Uterus (tissue), 4 donors: Measurements from ENCODE around the gene NTF3. TPM values are rescaled to one million over a fixed set of nuclear protein-coding genes. Genes with fewer than 3 reads are reported as not detected.

Experiments
- DNase-seq, 2 donors: peaks; one replicate each; pipeline ENCODE4 v3.0.0-alpha.2; 2019 to 2020
- H3K27ac ChIP-seq, 2 donors: fragments of 200-600 bp; sonication (generic); 1 replicate in 1 of 2; 2 replicates in 1 of 2; pipeline ENCODE4 v1.5.1; 2016 to 2018
- H3K27me3 ChIP-seq, 2 donors: fragments of 200-600 bp; sonication (generic); one replicate each; pipeline ENCODE4 v1.5.1; 2018 to 2019; ENCODE audit warnings: control low read depth in 1 of 2
- H3K36me3 ChIP-seq, 2 donors: fragments of 200-600 bp; sonication (generic); one replicate each; pipeline ENCODE4 v1.5.1; 2019; ENCODE audit warnings: control low read depth in 1 of 2
- H3K4me1 ChIP-seq, 2 donors: fragments of 200-600 bp; sonication (generic); one replicate each; pipeline ENCODE4 v1.5.1; 2018 to 2019; ENCODE audit warnings: control low read depth in 1 of 2
- H3K4me3 ChIP-seq, 2 donors: fragments of 200-600 bp; sonication (generic); 1 replicate in 1 of 2; 2 replicates in 1 of 2; pipeline ENCODE4 v1.5.1; 2018 to 2019; ENCODE audit warnings: mild to moderate bottlenecking in 1 of 2
- H3K9me3 ChIP-seq, 2 donors: fragments of 200-600 bp; sonication (generic); one replicate each; pipeline ENCODE4 v1.5.1; 2019; ENCODE audit warnings: control low read depth in 1 of 2
- POLR2A ChIP-seq, 2 donors: fragments of 450-650 bp; IDR thresholded peaks; one replicate each; pipeline ENCODE4 v1.6.1; 2016; ENCODE audit warnings: antibody characterized with exemption in 2 of 2, mild to moderate bottlenecking in 1 of 2, moderate library complexity in 1 of 2
- intact Hi-C: fragments of 100-400 bp; cut with DNase I; formaldehyde crosslinking; loops from one replicate; pipeline ENCODE4 v1.15.1; 2023; ENCODE audit warnings: low total_unique reads
- total RNA-seq, 4 donors: library from RNA; depleted of rRNA in 3 of 4; stranded (reverse); fragments of >200 nt in 3 of 4; gene quantifications; one replicate each; pipeline versions ENCODE4 v1.1.0 to v1.2.4, GENCODE V29; 2014 to 2023
- TF ChIP-seq, protein P1 (sequence below), 4 experiments: fragments of 200-600 bp in 2 of 4; fragments of 450-650 bp in 2 of 4; sonication (generic) in 2 of 4; IDR thresholded peaks; one replicate each; pipeline ENCODE4 v1.5.1; 2016 to 2019; ENCODE audit warnings: antibody characterized with exemption in 4 of 4, mild to moderate bottlenecking in 2 of 4, moderate library complexity in 1 of 4
- donor health status: DM: yes; HTN: yes; CAD: no.

NTF3 gene
- total RNA-seq, 4 donors from 2014 or later: 0.26 to 7.1 (median 3.5) TPM; not detected in 1

DNA sequence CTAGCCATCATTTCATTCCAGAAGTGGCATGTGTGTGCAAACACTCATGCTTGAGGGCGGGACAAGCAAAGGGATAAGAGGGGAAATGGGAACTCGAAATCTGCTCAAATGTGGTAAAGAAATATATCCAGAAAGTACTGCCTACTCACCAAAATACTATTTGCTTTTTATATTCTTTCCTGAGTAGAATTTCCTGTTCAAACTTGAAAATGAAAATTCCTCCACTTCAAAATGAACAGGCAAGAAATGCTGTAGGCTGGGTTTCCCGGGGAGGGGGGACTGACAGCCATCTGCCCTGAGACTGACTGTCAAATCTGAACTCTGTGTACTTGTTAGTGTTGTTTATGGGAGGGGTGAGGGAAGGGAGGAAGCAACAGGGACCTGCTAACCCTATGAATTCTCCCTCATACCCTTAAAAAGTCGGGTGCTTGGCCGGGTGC lies 34.6 kb downstream of the NTF3 start:
- intact Hi-C loops: no loop called here
- H3K9me3 ChIP-seq: no peaks in the 10 kb centered on the region
- H3K4me3 ChIP-seq: no peak overlapping the region
- H3K36me3 ChIP-seq: no peaks in the 10 kb centered on the region
- no peaks in the 10 kb centered on the region for H3K4me1 ChIP-seq
- TF ChIP-seq, protein P1, sequence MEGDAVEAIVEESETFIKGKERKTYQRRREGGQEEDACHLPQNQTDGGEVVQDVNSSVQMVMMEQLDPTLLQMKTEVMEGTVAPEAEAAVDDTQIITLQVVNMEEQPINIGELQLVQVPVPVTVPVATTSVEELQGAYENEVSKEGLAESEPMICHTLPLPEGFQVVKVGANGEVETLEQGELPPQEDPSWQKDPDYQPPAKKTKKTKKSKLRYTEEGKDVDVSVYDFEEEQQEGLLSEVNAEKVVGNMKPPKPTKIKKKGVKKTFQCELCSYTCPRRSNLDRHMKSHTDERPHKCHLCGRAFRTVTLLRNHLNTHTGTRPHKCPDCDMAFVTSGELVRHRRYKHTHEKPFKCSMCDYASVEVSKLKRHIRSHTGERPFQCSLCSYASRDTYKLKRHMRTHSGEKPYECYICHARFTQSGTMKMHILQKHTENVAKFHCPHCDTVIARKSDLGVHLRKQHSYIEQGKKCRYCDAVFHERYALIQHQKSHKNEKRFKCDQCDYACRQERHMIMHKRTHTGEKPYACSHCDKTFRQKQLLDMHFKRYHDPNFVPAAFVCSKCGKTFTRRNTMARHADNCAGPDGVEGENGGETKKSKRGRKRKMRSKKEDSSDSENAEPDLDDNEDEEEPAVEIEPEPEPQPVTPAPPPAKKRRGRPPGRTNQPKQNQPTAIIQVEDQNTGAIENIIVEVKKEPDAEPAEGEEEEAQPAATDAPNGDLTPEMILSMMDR (IDR thresholded peaks at IDR 0.05): no peak
- no peak for TF ChIP-seq POLR2A (IDR thresholded peaks at IDR 0.05)
- H3K27me3 ChIP-seq: no peaks in the 10 kb centered on the region
- DNase-seq: no peak
- H3K27ac ChIP-seq: no peak overlapping the region

- H3K4me1 ChIP-seq: no peaks in the 10 kb centered on the region
- DNase-seq: no peak
- no peaks in the 10 kb centered on the region for H3K36me3 ChIP-seq
- H3K4me3 ChIP-seq: no peak overlapping the region
- no peaks in the 10 kb centered on the region for H3K27me3 ChIP-seq
- intact Hi-C loops: no loop called here
- H3K9me3 ChIP-seq: no peaks in the 10 kb centered on the region
- H3K27ac ChIP-seq: no peak overlapping the region
- no peak for TF ChIP-seq POLR2A (IDR thresholded peaks at IDR 0.05)
- TF ChIP-seq, protein P1 (IDR thresholded peaks at IDR 0.05): no peak
Observed at GRCh38 chr12:5467931-5468330, 36.0 kb downstream of the NTF3 start.

DNA sequence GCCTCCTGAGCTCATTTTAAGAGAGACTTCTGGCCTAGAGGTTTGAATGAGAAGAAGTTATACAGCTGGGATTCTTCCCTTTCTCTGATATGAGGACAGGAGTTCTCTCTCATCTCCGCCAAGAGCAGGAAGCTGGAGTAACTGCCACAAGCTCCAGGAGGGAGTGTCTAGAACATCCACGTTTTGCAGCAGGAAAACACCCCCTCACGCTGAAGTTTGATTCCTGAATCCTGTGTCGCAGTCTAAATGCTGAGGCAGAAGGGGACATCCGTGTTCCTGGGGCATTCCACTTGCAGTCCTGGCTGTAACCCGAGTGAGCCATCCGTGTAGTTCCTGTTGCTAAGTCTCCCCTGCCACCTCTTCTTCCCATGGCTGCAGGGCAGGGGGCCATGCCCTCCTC lies 38.3 kb downstream of the NTF3 start:
- Histone ChIP-seq H3K27me3 (no peaks in the 10 kb centered on the region), H3K4me3 (no peak overlapping the region), H3K36me3 (no peaks in the 10 kb centered on the region), H3K9me3 (no peaks in the 10 kb centered on the region), H3K4me1 (no peaks in the 10 kb centered on the region), H3K27ac (no peak overlapping the region)
- intact Hi-C loops: no loop called here
- DNase-seq: no peak
- TF ChIP-seq POLR2A (IDR thresholded peaks at IDR 0.05): no peak
- TF ChIP-seq, protein P1 (IDR thresholded peaks at IDR 0.05): no peak

DNA sequence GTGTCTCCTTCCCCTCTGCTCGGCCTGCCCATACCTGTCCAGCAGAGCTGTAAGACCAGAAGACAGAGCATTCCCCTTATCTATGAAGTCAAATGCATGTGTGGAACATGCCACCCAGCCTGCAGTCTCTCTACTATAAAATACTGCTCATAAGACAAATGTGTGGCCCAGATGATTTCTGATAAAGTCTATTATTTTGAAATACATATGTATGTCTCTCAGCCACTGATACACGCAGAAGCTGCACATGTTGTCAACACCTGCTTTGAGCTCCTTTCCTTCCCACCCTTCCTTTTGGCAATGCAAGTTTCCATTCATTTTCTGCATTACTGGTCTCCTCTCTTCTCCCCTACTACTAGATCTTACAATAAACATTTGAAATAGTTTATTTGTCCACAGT lies 38.8 kb downstream of the NTF3 start:
- H3K9me3 ChIP-seq: no peaks in the 10 kb centered on the region
- no peaks in the 10 kb centered on the region for H3K27me3 ChIP-seq
- H3K4me1 ChIP-seq: no peaks in the 10 kb centered on the region
- intact Hi-C loops: no loop called here
- TF ChIP-seq POLR2A (IDR thresholded peaks at IDR 0.05): no peak
- TF ChIP-seq, protein P1 (IDR thresholded peaks at IDR 0.05): no peak
- no peak for DNase-seq
- no peak overlapping the region for H3K27ac ChIP-seq
- H3K36me3 ChIP-seq: no peaks in the 10 kb centered on the region
- H3K4me3 ChIP-seq: no peak overlapping the region

DNA sequence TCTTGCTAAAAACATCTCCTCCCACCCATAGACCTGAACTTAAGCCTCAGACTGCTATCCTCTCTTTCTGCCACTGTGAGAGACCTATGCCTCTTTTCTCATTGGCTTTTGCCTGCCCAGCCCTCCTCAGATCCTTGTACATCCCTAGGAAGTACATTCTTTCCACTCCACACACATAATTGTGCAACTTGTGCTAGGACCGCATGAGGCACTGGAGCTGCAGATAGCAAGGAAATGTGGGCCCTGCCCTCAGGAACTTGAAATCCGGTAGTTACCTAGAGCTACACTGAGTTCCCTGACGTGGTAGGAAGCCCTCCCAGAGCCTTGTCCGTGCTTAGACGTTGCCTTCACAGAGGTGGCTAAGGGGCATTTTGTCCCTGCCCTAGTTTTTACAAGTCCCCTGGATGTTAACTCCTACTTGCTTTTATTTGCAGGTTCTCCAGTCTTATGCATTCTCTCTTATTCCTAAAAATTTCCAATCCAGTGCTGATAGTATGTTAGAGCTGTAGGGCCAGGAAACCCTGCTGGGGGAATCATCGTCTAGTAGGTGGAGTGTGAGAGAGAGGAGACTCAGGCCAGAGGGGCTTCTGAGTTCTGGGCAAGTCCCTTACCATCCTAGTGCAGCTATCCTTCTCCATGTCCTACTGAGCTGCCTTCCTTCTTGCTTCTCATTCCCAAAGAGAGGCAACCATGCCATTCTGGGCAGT lies 41.3 kb downstream of the NTF3 start:
- Histone ChIP-seq H3K27ac (no peak overlapping the region), H3K4me1 (no peaks in the 10 kb centered on the region), H3K36me3 (no peaks in the 10 kb centered on the region), H3K4me3 (no peak overlapping the region), H3K9me3 (no peaks in the 10 kb centered on the region), H3K27me3 (no peaks in the 10 kb centered on the region)
- TF ChIP-seq POLR2A (IDR thresholded peaks at IDR 0.05): no peak
- intact Hi-C loops: no loop called here
- DNase-seq: no peak

- Histone ChIP-seq H3K9me3 (no peaks in the 10 kb centered on the region), H3K36me3 (no peaks in the 10 kb centered on the region), H3K27ac (no peak overlapping the region), H3K4me3 (no peak overlapping the region), H3K27me3 (no peaks in the 10 kb centered on the region), H3K4me1 (no peaks in the 10 kb centered on the region)
- DNase-seq: no peak
- intact Hi-C loops: no loop called here
- no peak for TF ChIP-seq POLR2A (IDR thresholded peaks at IDR 0.05)
- TF ChIP-seq, protein P1 (IDR thresholded peaks at IDR 0.05): no peak
Observed at GRCh38 chr12:5473783-5474116, 41.8 kb downstream of the NTF3 start.
